HepG2 (cell line): ENCODE measurements around the gene MARCHF9. TPM values are rescaled to one million over a fixed set of nuclear protein-coding genes. Genes with fewer than 3 reads are reported as not detected.

ENCODE experiments used
- ETV5 ChIP-seq: IDR thresholded peaks from 2 replicates; pipeline ENCODE4 v1.6.1; 2018; ENCODE audit warnings: missing biosample characterization, missing genetic modification reagents, inconsistent platforms, borderline replicate concordance
- IKZF1 ChIP-seq: fragments of 450-650 bp; IDR thresholded peaks from 2 replicates; pipeline ENCODE4 v1.7.1; 2016
- ISX ChIP-seq: sonication (generic); formaldehyde crosslinking; conservative IDR thresholded peaks from 2 replicates; pipeline ENCODE4 v1.5.0; 2020; ENCODE audit warnings: missing genetic modification reagents
- MTF2 ChIP-seq: sonication (generic); formaldehyde crosslinking; IDR thresholded peaks from 2 replicates; pipeline ENCODE4 v1.5.0; 2020; ENCODE audit warnings: missing genetic modification reagents, borderline replicate concordance
- POGK ChIP-seq: sonication (generic); formaldehyde crosslinking; conservative IDR thresholded peaks from 2 replicates; pipeline ENCODE4 v1.8.0; 2022; ENCODE audit warnings: mild to moderate bottlenecking, moderate library complexity, missing genetic modification reagents
- POLR2A ChIP-seq, 2 experiments: IDR thresholded peaks; 2 replicates each; pipeline ENCODE4 v1.6.1; 2011; ENCODE audit warnings: low read depth in 2 of 2, low read length in 2 of 2, mild to moderate bottlenecking in 1 of 2, moderate library complexity in 1 of 2; ENCODE audit not compliant: insufficient read depth in 1 of 2
- SKIL ChIP-seq: sonication (generic); formaldehyde crosslinking; IDR thresholded peaks from 2 replicates; pipeline ENCODE4 v1.8.0; 2022; ENCODE audit warnings: missing genetic modification reagents, mild to moderate bottlenecking, moderate library complexity, borderline replicate concordance
- ZNF160 ChIP-seq: sonication (generic); formaldehyde crosslinking; IDR thresholded peaks from 2 replicates; pipeline ENCODE4 v1.8.0; 2022; ENCODE audit warnings: mild to moderate bottlenecking, inconsistent platforms, missing genetic modification reagents
- ZNF225 ChIP-seq: sonication (generic); formaldehyde crosslinking; IDR thresholded peaks from 2 replicates; pipeline ENCODE4 v1.4.0; 2020; ENCODE audit warnings: mild to moderate bottlenecking, missing genetic modification reagents
- ZNF24 ChIP-seq: fragments of 450-650 bp; IDR thresholded peaks from 2 replicates; pipeline ENCODE4 v1.6.1; 2017; ENCODE audit warnings: antibody characterized with exemption, mild to moderate bottlenecking
- ZNF256 ChIP-seq: sonication (generic); formaldehyde crosslinking; conservative IDR thresholded peaks from 2 replicates; pipeline ENCODE4 v1.4.0; 2020; ENCODE audit warnings: missing genetic modification reagents
- ZNF280D ChIP-seq: sonication (generic); formaldehyde crosslinking; IDR thresholded peaks from 2 replicates; pipeline ENCODE4 v1.5.1; 2020; ENCODE audit warnings: mild to moderate bottlenecking, missing genetic modification reagents
- ZNF296 ChIP-seq: sonication (generic); formaldehyde crosslinking; conservative IDR thresholded peaks from 2 replicates; pipeline ENCODE4 v1.5.0; 2020; ENCODE audit warnings: mild to moderate bottlenecking, missing genetic modification reagents
- ZNF317 ChIP-seq: sonication (generic); formaldehyde crosslinking; IDR thresholded peaks from 2 replicates; pipeline ENCODE4 v1.5.0; 2020; ENCODE audit warnings: mild to moderate bottlenecking, missing genetic modification reagents
- ZNF335 ChIP-seq: sonication (generic); formaldehyde crosslinking; IDR thresholded peaks from 2 replicates; pipeline ENCODE4 v1.4.0; 2020; ENCODE audit warnings: missing genetic modification reagents
- ZNF543 ChIP-seq: sonication (generic); formaldehyde crosslinking; IDR thresholded peaks from 2 replicates; pipeline ENCODE4 v1.4.0; 2020; ENCODE audit warnings: mild to moderate bottlenecking, missing genetic modification reagents
- ZNF615 ChIP-seq: sonication (generic); formaldehyde crosslinking; IDR thresholded peaks from 2 replicates; pipeline ENCODE4 v1.5.0; 2020; ENCODE audit warnings: mild to moderate bottlenecking, missing genetic modification reagents, borderline replicate concordance
- ZNF629 ChIP-seq: sonication (generic); formaldehyde crosslinking; conservative IDR thresholded peaks from 2 replicates; pipeline ENCODE4 v1.5.0; 2020; ENCODE audit warnings: missing genetic modification reagents
- ZNF740 ChIP-seq: sonication (generic); formaldehyde crosslinking; IDR thresholded peaks from 2 replicates; pipeline ENCODE4 v1.4.0; 2020; ENCODE audit warnings: missing genetic modification reagents
- polyA plus RNA-seq, 8 experiments: library from polyadenylated mRNA; depleted of rRNA in 3 of 8; stranded (reverse) in 7 of 8; unstranded in 1 of 8; fragments of >200 nt; fragmentation: Illumina TruSeq in 4 of 8; extraction: Trizol in 4 of 8; gene quantifications; 2 replicates each; pipeline versions ENCODE4 v1.2.1 to v1.2.3, GENCODE V29; 2011 to 2016; ENCODE audit warnings: low read depth in 4 of 8, missing spikeins in 1 of 8, mixed read lengths in 1 of 8; ENCODE audit not compliant: insufficient read depth in 1 of 8
- total RNA-seq, 5 experiments: library from RNA; depleted of rRNA; stranded (reverse); fragments of >200 nt; fragmentation: Illumina TruSeq; extraction: Trizol; gene quantifications; 2 replicates each; pipeline ENCODE4 v1.2.3, GENCODE V29; 2016; ENCODE audit warnings: low read depth in 1 of 5
- TF ChIP-seq, protein P1 (sequence below): sonication (generic); formaldehyde crosslinking; IDR thresholded peaks from 2 replicates; pipeline ENCODE4 v1.5.1; 2020; ENCODE audit warnings: missing genetic modification reagents, mild to moderate bottlenecking, borderline replicate concordance

Gene MARCHF9
- total and polyA plus RNA-seq, 2 of the 13 experiments (the other 11 are each of a cell fraction or from before 2014, with no cell fraction given), result 5.7 to 9.6 TPM

DNA sequence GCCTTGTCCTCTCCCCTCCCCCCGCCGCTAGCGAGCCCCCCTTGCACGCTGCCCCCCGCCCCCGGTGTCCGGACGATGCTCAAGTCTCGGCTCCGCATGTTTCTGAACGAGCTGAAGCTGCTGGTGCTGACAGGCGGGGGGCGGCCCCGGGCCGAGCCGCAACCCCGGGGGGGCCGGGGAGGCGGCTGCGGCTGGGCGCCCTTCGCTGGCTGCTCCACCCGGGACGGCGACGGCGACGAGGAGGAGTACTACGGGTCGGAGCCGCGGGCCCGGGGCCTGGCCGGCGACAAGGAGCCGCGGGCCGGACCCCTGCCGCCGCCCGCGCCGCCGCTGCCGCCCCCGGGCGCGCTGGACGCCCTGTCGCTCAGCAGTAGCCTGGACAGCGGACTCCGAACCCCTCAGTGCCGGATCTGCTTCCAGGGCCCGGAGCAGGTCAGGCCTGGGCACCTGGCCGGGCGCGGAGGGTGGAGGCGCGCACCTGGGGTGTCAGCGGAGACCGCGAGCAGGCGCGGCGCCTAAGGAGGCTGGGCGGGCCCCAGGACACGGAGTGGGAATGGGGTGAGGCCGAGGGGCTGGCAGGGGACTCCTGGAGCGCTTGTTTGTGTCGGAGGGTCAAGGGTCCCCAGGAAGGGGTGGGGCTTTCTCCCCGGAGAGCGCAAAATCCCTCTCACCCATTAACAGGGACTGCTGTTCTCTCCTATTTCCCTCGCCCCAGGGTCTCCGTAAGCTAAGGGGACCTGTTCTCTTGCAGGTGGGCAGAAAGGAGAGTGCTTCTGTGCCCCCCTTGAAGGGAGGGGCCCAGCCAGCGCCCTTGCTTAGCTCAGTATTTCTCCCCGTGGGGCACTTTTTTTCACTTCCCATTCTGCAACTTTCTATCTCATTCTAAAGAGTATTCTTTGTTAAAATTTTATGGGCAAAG, 810 bp downstream of the MARCHF9 start (continued):
- TF ChIP-seq POGK (CRISPR knock-in tag) (no peak), ZNF317 (peak; percentile 42; the same call in 1 of the 2 replicates), ZNF296 (CRISPR knock-in tag) (no peak), SKIL (CRISPR knock-in tag) (no peak), POLR2A (IDR thresholded peaks at IDR 0.05; ENCODE audit: insufficient read depth in 1 of 2, low read depth in 2 of 2, low read length in 2 of 2) (peak in 1 of 2 experiments; percentile 84; a peak in 2 of 4 replicates), ZNF335 (CRISPR knock-in tag) (no peak; the same call in 1 of the 2 replicates), MTF2 (CRISPR knock-in tag) (no peak), ZNF256 (0 out of 2 replicates have a peak, but pooled peaks have one; percentile 73), ZNF160 (0 out of 2 replicates have a peak, but pooled peaks have one; percentile 28), ZNF280D (CRISPR knock-in tag) (no peak), ZNF543 (CRISPR knock-in tag) (no peak; the same call in 1 of the 2 replicates), ZNF629 (CRISPR knock-in tag) (0 out of 2 replicates have a peak, but pooled peaks have one; percentile 5), ZNF615 (CRISPR knock-in tag) (no peak), ETV5 (CRISPR knock-in tag) (peak; percentile 20; the same call in 1 of the 2 replicates), IKZF1 (no peak), ZNF225 (no peak), ISX (no peak), ZNF24 (no peak), ZNF740 (CRISPR knock-in tag) (no peak)
- TF ChIP-seq, protein P1, sequence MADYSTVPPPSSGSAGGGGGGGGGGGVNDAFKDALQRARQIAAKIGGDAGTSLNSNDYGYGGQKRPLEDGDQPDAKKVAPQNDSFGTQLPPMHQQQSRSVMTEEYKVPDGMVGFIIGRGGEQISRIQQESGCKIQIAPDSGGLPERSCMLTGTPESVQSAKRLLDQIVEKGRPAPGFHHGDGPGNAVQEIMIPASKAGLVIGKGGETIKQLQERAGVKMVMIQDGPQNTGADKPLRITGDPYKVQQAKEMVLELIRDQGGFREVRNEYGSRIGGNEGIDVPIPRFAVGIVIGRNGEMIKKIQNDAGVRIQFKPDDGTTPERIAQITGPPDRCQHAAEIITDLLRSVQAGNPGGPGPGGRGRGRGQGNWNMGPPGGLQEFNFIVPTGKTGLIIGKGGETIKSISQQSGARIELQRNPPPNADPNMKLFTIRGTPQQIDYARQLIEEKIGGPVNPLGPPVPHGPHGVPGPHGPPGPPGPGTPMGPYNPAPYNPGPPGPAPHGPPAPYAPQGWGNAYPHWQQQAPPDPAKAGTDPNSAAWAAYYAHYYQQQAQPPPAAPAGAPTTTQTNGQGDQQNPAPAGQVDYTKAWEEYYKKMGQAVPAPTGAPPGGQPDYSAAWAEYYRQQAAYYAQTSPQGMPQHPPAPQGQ (CRISPR knock-in tag), result no peak
